Measurements from ENCODE around the gene COL12A1. TPM values are rescaled to one million over a fixed set of nuclear protein-coding genes. Genes with fewer than 3 reads are reported as not detected.

COL12A1 gene
- total and polyA plus RNA-seq, 2 donors (not counting 3 experiments of a cell fraction or from before 2014, with no cell fraction given): 48.5 to 89.1 TPM

- Histone ChIP-seq H3K4me3 (replicated peaks in 1 of 3; ENCODE audit: insufficient read depth in 1 of 3, low read depth in 1 of 3, low read length in 3 of 3) (no peak overlapping the region), H3K9me1 (replicated peaks; ENCODE audit: control insufficient read depth, extremely low read depth, insufficient read depth, low read length) (no peaks in the 10 kb centered on the region), H3K36me3 (ENCODE audit: control insufficient read depth in 2 of 2, extremely low read depth in 1 of 2, insufficient read depth in 2 of 2, low read length in 2 of 2) (no peaks in the 10 kb centered on the region), H3K4me2 (ENCODE audit: insufficient read depth, low read length) (no peak overlapping the region), H3K27ac (ENCODE audit: insufficient read depth, low read depth, low read length) (no peak overlapping the region), H3K4me1 (ENCODE audit: control insufficient read depth, extremely low read depth, insufficient read depth, low read length) (no peaks in the 10 kb centered on the region), H3K9ac (replicated peaks; ENCODE audit: extremely low read depth, insufficient read depth, low read length) (no peak overlapping the region), H3K79me2 (ENCODE audit: control insufficient read depth, insufficient read depth, low read length) (no peaks in the 10 kb centered on the region), H3K27me3 (ENCODE audit: control insufficient read depth in 2 of 2, insufficient read depth in 2 of 2, low read length in 2 of 2) (no peaks in the 10 kb centered on the region), H4K20me1 (replicated peaks; ENCODE audit: control insufficient read depth, extremely low read depth, insufficient read depth, low read length) (no peaks in the 10 kb centered on the region), H2AFZ (ENCODE audit: low read depth, low read length) (no peak overlapping the region), H3K9me3 (replicated peaks; ENCODE audit: control insufficient read depth, insufficient read depth, low read length) (no peaks in the 10 kb centered on the region)
- CTCF ChIA-PET: no interaction called here
- POLR2A ChIA-PET: no interaction called here
- no TSS peak for BruUV-seq (replicated peaks)
- no peak for TF ChIP-seq POLR2A (IDR thresholded peaks at IDR 0.05; ENCODE audit: low read depth, low read length)
- TF ChIP-seq POLR2AphosphoS5 (IDR thresholded peaks at IDR 0.05; ENCODE audit: insufficient read depth, low read depth, low read length): no peak
- no peak for TF ChIP-seq MYC (IDR thresholded peaks at IDR 0.05; ENCODE audit: low read depth, low read length)
- no peak for TF ChIP-seq JUN (IDR thresholded peaks at IDR 0.05; ENCODE audit: borderline replicate concordance, insufficient read depth, insufficient read length, low read depth)
- no peak for TF ChIP-seq CTCF (IDR thresholded peaks at IDR 0.05; ENCODE audit: extremely low read depth in 1 of 2, insufficient read depth in 1 of 2, low read depth in 1 of 2, low read length in 2 of 2)
- no peak for TF ChIP-seq GATA2 (IDR thresholded peaks at IDR 0.05; ENCODE audit: insufficient read depth, insufficient read length, low read depth, low read length)
- no peak for TF ChIP-seq FOS (IDR thresholded peaks at IDR 0.05; ENCODE audit: borderline replicate concordance, insufficient read depth, low read length)
- no peak for TF ChIP-seq MAX (IDR thresholded peaks at IDR 0.05; ENCODE audit: insufficient read depth, insufficient read length)
- TF ChIP-seq EZH2 (IDR thresholded peaks at IDR 0.05; ENCODE audit: borderline replicate concordance, low read depth, low read length, severe bottlenecking): no peak
- intact Hi-C loops (cut with micrococcal nuclease): no loop called here
- dilution Hi-C loops (cut with MboI; ENCODE audit: extremely low pct_ligation_motif_present, low sequenced_read_pairs): no loop called here
- DNase-seq (ENCODE audit: low read depth, low spot score): no peak
- FAIRE-seq: no peak
Observed at GRCh38 chr6:75109765-75110164, 96.1 kb downstream of the COL12A1 start.

Measured in endothelial cell of umbilical vein (primary cell).